Fibroblast of skin of back (primary cell): ENCODE data around the gene MIDN.

ENCODE experiments used
- DNase-seq: peaks from one replicate; pipeline ENCODE4 v3.0.0-alpha.2; 2013

MIDN gene

GRCh38 chr19:1233115-1233667, 15.2 kb upstream of the MIDN start:
- DNase-seq = no peak

GRCh38 chr19:1234051-1234954, 14.1 kb upstream of the MIDN start:
- DNase-seq = no peak

- no peak for DNase-seq
Measured at GRCh38 chr19:1234955-1235380, 13.4 kb upstream of the MIDN start.

- peak; percentile 58 for DNase-seq
Measured at GRCh38 chr19:1235625-1236538, 12.5 kb upstream of the MIDN start.

GRCh38 chr19:1236576-1236975, 11.8 kb upstream of the MIDN start:
- DNase-seq = no peak

- no peak for DNase-seq
Measured at GRCh38 chr19:1237027-1237659, 11.2 kb upstream of the MIDN start.

- DNase-seq = no peak
Measured at GRCh38 chr19:1237754-1238368, 10.5 kb upstream of the MIDN start, which contains the start of gene CBARP. CBARP (minus strand) TSS chr19:1238005; CDS start chr19:1236100, 1,905 bp downstream.

- no peak for DNase-seq
Measured at GRCh38 chr19:1238369-1239303, 9.7 kb upstream of the MIDN start.

GRCh38 chr19:1239420-1239795, 9.0 kb upstream of the MIDN start:
- DNase-seq = no peak

- peak; percentile 87 for DNase-seq
Measured at GRCh38 chr19:1239796-1240737, 8.3 kb upstream of the MIDN start.

- no peak for DNase-seq
Measured at GRCh38 chr19:1240925-1241324, 7.5 kb upstream of the MIDN start.

GRCh38 chr19:1241417-1242095, 6.8 kb upstream of the MIDN start, which contains the start of gene ATP5F1D:
ATP5F1D (plus strand) TSS chr19:1241751; CDS start chr19:1241851, 100 bp downstream.
- peak; percentile 95 for DNase-seq

- DNase-seq = peak; percentile 82
Measured at GRCh38 chr19:1243768-1244692, 4.4 kb upstream of the MIDN start.

GRCh38 chr19:1244693-1245451, 3.5 kb upstream of the MIDN start:
- DNase-seq = no peak

GRCh38 chr19:1245494-1246264, 2.7 kb upstream of the MIDN start:
- DNase-seq = no peak
